Measurements from ENCODE around the gene ARID4B. TPM values are rescaled to one million over a fixed set of nuclear protein-coding genes. Genes with fewer than 3 reads are reported as not detected.

ARID4B gene
- total and polyA plus RNA-seq, 2 of the 13 experiments (the other 11 are each of a cell fraction or from before 2014, with no cell fraction given): 9.7 to 24.6 TPM

GRCh38 chr1:235240960-235241359, 87.0 kb downstream of the ARID4B start (continued):
- TF ChIP-seq, protein P1, sequence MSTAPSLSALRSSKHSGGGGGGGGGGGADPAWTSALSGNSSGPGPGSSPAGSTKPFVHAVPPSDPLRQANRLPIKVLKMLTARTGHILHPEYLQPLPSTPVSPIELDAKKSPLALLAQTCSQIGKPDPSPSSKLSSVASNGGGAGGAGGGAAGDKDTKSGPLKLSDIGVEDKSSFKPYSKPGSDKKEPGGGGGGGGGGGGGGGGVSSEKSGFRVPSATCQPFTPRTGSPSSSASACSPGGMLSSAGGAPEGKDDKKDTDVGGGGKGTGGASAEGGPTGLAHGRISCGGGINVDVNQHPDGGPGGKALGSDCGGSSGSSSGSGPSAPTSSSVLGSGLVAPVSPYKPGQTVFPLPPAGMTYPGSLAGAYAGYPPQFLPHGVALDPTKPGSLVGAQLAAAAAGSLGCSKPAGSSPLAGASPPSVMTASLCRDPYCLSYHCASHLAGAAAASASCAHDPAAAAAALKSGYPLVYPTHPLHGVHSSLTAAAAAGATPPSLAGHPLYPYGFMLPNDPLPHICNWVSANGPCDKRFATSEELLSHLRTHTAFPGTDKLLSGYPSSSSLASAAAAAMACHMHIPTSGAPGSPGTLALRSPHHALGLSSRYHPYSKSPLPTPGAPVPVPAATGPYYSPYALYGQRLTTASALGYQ (CRISPR knock-in tag; IDR thresholded peaks at IDR 0.05): no peak
- TF ChIP-seq PPARG (CRISPR knock-in tag; conservative IDR thresholded peaks at IDR 0.05): no peak
- TF ChIP-seq MIER2 (CRISPR knock-in tag; IDR thresholded peaks at IDR 0.05): no peak

GRCh38 chr1:235239851-235240250, 88.1 kb downstream of the ARID4B start:
- Histone ChIP-seq H4K20me1 (ENCODE audit: insufficient read depth, low read length) (peaks cover 2% of the 10 kb centered on the region; the same call in 1 of the 2 replicates), H2AFZ (ENCODE audit: low read length) (no peak overlapping the region), H3K4me3 (replicated peaks in 1 of 3; ENCODE audit: insufficient read depth in 1 of 3, low read depth in 2 of 3, low read length in 3 of 3) (no peak overlapping the region), H3K36me3 (replicated peaks in 1 of 2; ENCODE audit: control insufficient read depth in 1 of 2, insufficient read depth in 2 of 2, low read length in 2 of 2) (peaks cover 6 to 41% of the 10 kb centered on the region in 2 experiments), H3K9me3 (ENCODE audit: low read length) (no peaks in the 10 kb centered on the region), H3K27ac (ENCODE audit: extremely low read length, insufficient read depth, low read length) (peak overlapping the region; percentile 3), H3K79me2 (ENCODE audit: insufficient read depth, low read length) (peaks cover 2% of the 10 kb centered on the region), H3K9ac (ENCODE audit: insufficient read depth, low read depth, low read length) (no peak overlapping the region), H3K27me3 (ENCODE audit: control insufficient read depth in 1 of 2, insufficient read depth in 2 of 2, low read length in 2 of 2) (no peaks in the 10 kb centered on the region), H3K4me2 (ENCODE audit: low read depth, low read length) (no peak overlapping the region), H3K4me1 (ENCODE audit: insufficient read depth, low read length) (peaks cover 39% of the 10 kb centered on the region)
- ChIA-PET POLR2A (interaction anchor here (0.6 kb wide), 1 partner anchor 92 kb away, joined by 3 read pairs; no protein-coding TSS in a partner anchor), CTCF (ENCODE audit: low intra/inter-chr PET ratio, low total read pairs) (no interaction called here)
- intact Hi-C loops (cut with micrococcal nuclease; ENCODE audit: unreplicated experiment): loop anchor here (5.0 kb wide), 1 partner anchor 177 kb away; no protein-coding TSS in a partner anchor
- no peak for FAIRE-seq
- 10% methylated on average over 2 of the region's 2 CpGs for WGBS (ENCODE audit: low lambda C conversion rate)
- DNase-seq (ENCODE audit: low spot score): peak; percentile 21
- no peak for ATAC-seq
- TF ChIP-seq AHDC1 (CRISPR knock-in tag; IDR thresholded peaks at IDR 0.05; ENCODE audit: borderline replicate concordance): no peak
- TF ChIP-seq ATF3 (CRISPR knock-in tag; IDR thresholded peaks at IDR 0.05): no peak
- TF ChIP-seq CEBPB (IDR thresholded peaks at IDR 0.05; ENCODE audit: borderline replicate concordance, low read depth, low read length): peak; percentile 19; the same call in 1 of the 2 replicates
- BruUV-seq (replicated peaks): no TSS peak
- in situ Hi-C loops (cut with HindIII; ENCODE audit: extremely low pct_ligation_motif_present, low pct_unique_long_range_greater_than_20kb): no loop called here

Data from HepG2 (cell line).